Activated T-cell treated with anti-CD3 and anti-CD28 coated beads, Interleukin-2, amount 50 U/mL, for 24 hours (primary cell): ENCODE data around the gene CERS4.

Experiments
- DNase-seq: peaks from one replicate; pipeline ENCODE4 v3.0.0-alpha.2; 2020
- H3K27ac Mint-ChIP-seq: 2 replicates; pipeline ENCODE4 v1.8.0; 2020; ENCODE audit warnings: mild to moderate bottlenecking, mixed read lengths
- H3K27me3 Mint-ChIP-seq: 2 replicates; pipeline ENCODE4 v1.8.0; 2020; ENCODE audit warnings: mixed read lengths
- H3K36me3 Mint-ChIP-seq: 2 replicates; pipeline ENCODE4 v1.8.0; 2020; ENCODE audit warnings: low read depth, mixed read lengths
- H3K4me1 Mint-ChIP-seq: 2 replicates; pipeline ENCODE4 v1.8.0; 2020; ENCODE audit warnings: low read depth, mixed read lengths
- H3K4me3 Mint-ChIP-seq: 2 replicates; pipeline ENCODE4 v1.8.0; 2020; ENCODE audit warnings: mild to moderate bottlenecking, moderate library complexity, mixed read lengths
- H3K9me3 Mint-ChIP-seq: 2 replicates; pipeline ENCODE4 v1.8.0; 2020; ENCODE audit warnings: mixed read lengths

Gene CERS4

GRCh38 chr19:8307965-8308866, 99.0 kb downstream of the CERS4 start, which contains the start of gene CD320:
CD320 (minus strand) TSS chr19:8308358; CDS start chr19:8308290, 68 bp downstream.
- peak; percentile 93 for DNase-seq
- H3K4me1 Mint-ChIP-seq, result peaks cover 41% of the 10 kb centered on the region
- no peaks in the 10 kb centered on the region for H3K27me3 Mint-ChIP-seq
- no peaks in the 10 kb centered on the region for H3K9me3 Mint-ChIP-seq
- H3K27ac Mint-ChIP-seq, result peak within 1 kb of the TSS; percentile 99
- H3K36me3 Mint-ChIP-seq, result peaks cover 95% of the 10 kb centered on the region
- H3K4me3 Mint-ChIP-seq, result peak within 1 kb of the TSS; percentile 98

DNA sequence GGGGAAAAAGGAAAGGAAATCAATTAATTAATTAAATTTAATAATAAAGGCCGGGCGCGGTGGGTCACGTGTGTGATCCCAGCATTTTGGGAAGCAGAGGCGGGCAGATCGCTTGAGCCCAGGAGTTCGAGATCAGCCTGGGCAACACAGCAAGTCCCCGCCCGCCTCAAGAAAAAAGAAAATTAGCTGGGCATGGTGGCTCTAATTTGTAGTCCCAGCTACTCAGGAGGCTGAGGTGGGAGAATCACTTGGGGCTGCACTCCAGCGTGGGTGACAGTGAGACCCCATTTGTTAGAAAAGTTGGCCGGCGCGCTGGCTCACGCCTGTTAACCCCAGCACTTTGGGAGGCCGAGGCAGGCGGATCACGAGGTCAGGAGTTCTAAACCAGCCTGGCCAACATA, 99.7 kb downstream of the CERS4 start:
- DNase-seq, result no peak
- Mint-ChIP-seq H3K27ac (peak overlapping the region; percentile 99), H3K4me3 (peak overlapping the region; percentile 98)

DNA sequence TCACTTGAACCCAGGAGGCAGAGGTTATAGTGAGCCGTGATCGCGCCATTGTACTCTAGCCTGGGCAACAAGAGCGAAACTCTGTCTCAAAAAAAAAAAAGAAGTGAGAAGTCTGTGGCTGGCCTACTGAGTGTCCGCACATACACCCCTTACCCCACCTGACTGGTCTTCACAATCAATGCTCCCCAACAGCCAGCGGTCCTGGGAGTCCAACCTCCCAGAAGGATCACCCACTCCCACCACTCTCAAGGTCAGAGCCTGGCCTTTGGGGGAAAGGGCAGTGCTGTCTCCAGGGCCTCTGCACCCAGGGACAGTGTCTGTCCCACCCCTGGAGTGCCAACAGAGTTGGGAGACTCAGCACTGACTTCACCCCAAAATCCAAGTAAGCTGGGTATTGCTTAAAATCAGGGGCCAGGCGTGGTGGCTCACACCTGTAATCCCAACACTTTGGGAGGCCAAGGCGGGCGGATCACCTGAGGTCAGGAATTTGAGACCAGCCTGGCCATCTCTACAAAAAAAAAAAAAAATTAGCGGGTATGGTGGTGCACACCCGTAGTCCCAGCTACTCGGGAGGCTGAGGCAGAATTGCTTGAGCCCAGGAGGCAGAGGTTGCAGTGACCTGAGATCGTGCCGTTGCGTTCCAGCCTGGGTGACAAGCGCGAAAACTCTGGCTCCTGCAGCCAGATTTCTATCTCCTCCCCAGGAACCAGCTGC, 101.3 kb downstream of the CERS4 start:
- DNase-seq, result no peak
- peaks cover 34% of the 10 kb centered on the region for H3K4me1 Mint-ChIP-seq
- peaks cover 94% of the 10 kb centered on the region for H3K36me3 Mint-ChIP-seq
- no peaks in the 10 kb centered on the region for H3K27me3 Mint-ChIP-seq
- peak overlapping the region; percentile 26 for H3K27ac Mint-ChIP-seq
- H3K9me3 Mint-ChIP-seq, result no peaks in the 10 kb centered on the region
- H3K4me3 Mint-ChIP-seq, result no peak overlapping the region

More for the DNA sequence above, 99.7 kb downstream of the CERS4 start:
- Mint-ChIP-seq H3K4me1 (peaks cover 41% of the 10 kb centered on the region), H3K9me3 (no peaks in the 10 kb centered on the region), H3K36me3 (peaks cover 95% of the 10 kb centered on the region), H3K27me3 (no peaks in the 10 kb centered on the region)

DNA sequence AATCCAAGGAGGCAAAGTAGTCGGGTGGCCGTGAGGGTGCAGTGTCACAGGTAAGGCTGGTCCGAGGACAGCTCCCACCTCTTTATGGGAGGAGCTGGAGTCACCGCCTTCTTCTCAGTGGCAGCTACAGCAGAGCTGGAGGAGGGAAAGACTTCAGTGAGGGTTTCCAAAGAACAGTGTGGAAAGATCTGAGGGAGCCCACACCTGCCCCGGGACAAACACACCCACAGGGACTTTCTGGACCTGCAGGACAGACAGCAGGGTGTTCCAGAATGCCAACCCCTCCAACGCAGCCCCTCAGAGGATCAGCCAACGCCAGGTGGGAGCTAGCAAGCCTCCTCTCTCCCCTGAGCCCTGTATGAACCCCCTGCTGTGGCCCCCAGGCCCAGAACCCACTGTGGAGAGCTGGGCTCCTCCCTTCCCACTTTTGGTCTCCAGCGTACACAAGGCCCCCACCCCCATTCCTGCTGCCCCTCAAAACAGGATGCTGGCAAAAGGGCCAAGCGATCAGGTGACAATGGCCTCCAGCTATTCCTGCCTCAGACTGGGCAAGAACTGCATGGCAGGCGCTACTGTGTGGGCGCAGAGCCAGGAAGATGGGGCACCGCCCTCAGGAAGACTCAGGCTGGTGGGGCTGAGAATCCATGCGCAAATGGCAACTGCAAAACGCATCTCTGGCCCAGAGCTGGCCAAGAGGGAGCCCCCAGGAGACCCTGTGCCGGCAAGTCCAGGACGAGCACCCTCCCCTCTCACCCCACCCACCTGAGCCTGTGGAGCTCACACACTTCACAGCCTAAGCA, 102.5 kb downstream of the CERS4 start:
- Mint-ChIP-seq H3K27me3 (no peaks in the 10 kb centered on the region), H3K36me3 (peaks cover 92% of the 10 kb centered on the region), H3K4me3 (no peak overlapping the region), H3K9me3 (no peaks in the 10 kb centered on the region), H3K4me1 (peaks cover 27% of the 10 kb centered on the region), H3K27ac (peak overlapping the region; percentile 50)
- DNase-seq, result no peak
